H9 (cell line): ENCODE results near the gene CCDC158. TPM values are rescaled to one million over a fixed set of nuclear protein-coding genes. Genes with fewer than 3 reads are reported as not detected.

Experiments
- DNase-seq: peaks from one replicate; pipeline ENCODE4 v3.0.0-alpha.2; 2017
- H2AFZ ChIP-seq: one replicate; pipeline ENCODE4 v1.6.1; 2013; ENCODE audit warnings: mild to moderate bottlenecking, low read length, control low read depth, moderate library complexity
- H2AK5ac ChIP-seq: 2 replicates; pipeline ENCODE4 v1.6.1; 2013; ENCODE audit warnings: low read length, control low read depth, mixed read lengths; ENCODE audit not compliant: insufficient read length
- H2BK120ac ChIP-seq: one replicate; pipeline ENCODE4 v1.6.1; 2013; ENCODE audit warnings: low read depth, mild to moderate bottlenecking, low read length, control low read depth, inconsistent platforms; ENCODE audit not compliant: poor library complexity, severe bottlenecking
- H2BK12ac ChIP-seq: 2 replicates; pipeline ENCODE4 v1.6.1; 2013; ENCODE audit warnings: low read length, control low read depth, mixed read lengths, low read depth; ENCODE audit not compliant: insufficient read length
- H2BK15ac ChIP-seq: 2 replicates; pipeline ENCODE4 v1.6.1; 2013; ENCODE audit warnings: low read depth, low read length, control low read depth
- H2BK20ac ChIP-seq: one replicate; pipeline ENCODE4 v1.6.1; 2013; ENCODE audit warnings: low read depth, mild to moderate bottlenecking, low read length, control low read depth, inconsistent platforms; ENCODE audit not compliant: poor library complexity, severe bottlenecking
- H2BK5ac ChIP-seq: 2 replicates; pipeline ENCODE4 v1.6.1; 2013; ENCODE audit warnings: low read length, control low read depth, mixed read lengths; ENCODE audit not compliant: insufficient read length
- H3K14ac ChIP-seq: 2 replicates; pipeline ENCODE4 v1.6.1; 2013; ENCODE audit warnings: low read length, control low read depth; ENCODE audit not compliant: insufficient read depth
- H3K18ac ChIP-seq: 2 replicates; pipeline ENCODE4 v1.6.1; 2013; ENCODE audit warnings: low read depth, mild to moderate bottlenecking, mixed read lengths, low read length, control low read depth; ENCODE audit not compliant: insufficient read length
- H3K23ac ChIP-seq: 2 replicates; pipeline ENCODE4 v1.6.1; 2013; ENCODE audit warnings: low read length, control low read depth, mixed read lengths, low read depth; ENCODE audit not compliant: insufficient read length
- H3K23me2 ChIP-seq: 2 replicates; pipeline ENCODE4 v1.6.1; 2013; ENCODE audit warnings: low read depth, mild to moderate bottlenecking, mixed read lengths, low read length, control low read depth; ENCODE audit not compliant: insufficient read length, poor library complexity, severe bottlenecking
- H3K27ac ChIP-seq: 2 replicates; pipeline ENCODE4 v1.5.1; 2013; ENCODE audit warnings: low read length, control low read depth, mixed read lengths, low read depth; ENCODE audit not compliant: insufficient read length
- H3K27me3 ChIP-seq: 2 replicates; pipeline ENCODE4 v1.6.1; 2013; ENCODE audit warnings: low read length, control low read depth, inconsistent platforms; ENCODE audit not compliant: insufficient read depth
- H3K4ac ChIP-seq: 2 replicates; pipeline ENCODE4 v1.6.1; 2013; ENCODE audit warnings: low read depth, mild to moderate bottlenecking, control low read depth, inconsistent platforms, low read length, moderate library complexity
- H3K4me1 ChIP-seq: 2 replicates; pipeline ENCODE4 v1.6.1; 2013; ENCODE audit warnings: low read length, control low read depth, inconsistent platforms; ENCODE audit not compliant: insufficient read depth
- H3K4me2 ChIP-seq: 2 replicates; pipeline ENCODE4 v1.6.1; 2013; ENCODE audit warnings: low read length, control low read depth, mixed read lengths; ENCODE audit not compliant: insufficient read length, insufficient read depth
- H3K56ac ChIP-seq: 2 replicates; pipeline ENCODE4 v1.6.1; 2013; ENCODE audit warnings: low read depth, mild to moderate bottlenecking, mixed read lengths, low read length, control low read depth; ENCODE audit not compliant: insufficient read length
- H3K79me1 ChIP-seq: 2 replicates; pipeline ENCODE4 v1.6.1; 2013; ENCODE audit warnings: low read depth, mild to moderate bottlenecking, moderate library complexity, low read length, control low read depth, inconsistent platforms; ENCODE audit not compliant: insufficient read depth, poor library complexity, severe bottlenecking
- H3K79me2 ChIP-seq: 2 replicates; pipeline ENCODE4 v1.6.1; 2013; ENCODE audit warnings: low read length, control low read depth, inconsistent platforms; ENCODE audit not compliant: insufficient read depth
- H3K9ac ChIP-seq: 2 replicates; pipeline ENCODE4 v1.6.1; 2013; ENCODE audit warnings: low read length, control low read depth, mixed read lengths; ENCODE audit not compliant: insufficient read length; ENCODE audit errors: extremely low read depth
- H3K9me3 ChIP-seq: one replicate; pipeline ENCODE4 v1.6.1; 2013; ENCODE audit warnings: low read depth, low read length, inconsistent platforms; ENCODE audit not compliant: control insufficient read depth
- H3T11ph ChIP-seq: one replicate; pipeline ENCODE4 v1.6.1; 2013; ENCODE audit warnings: mild to moderate bottlenecking, low read length, control low read depth, inconsistent platforms
- H4K20me1 ChIP-seq: one replicate; pipeline ENCODE4 v1.6.1; 2013; ENCODE audit not compliant: control insufficient read depth, insufficient read length, insufficient read depth
- H4K5ac ChIP-seq: 2 replicates; pipeline ENCODE4 v1.6.1; 2013; ENCODE audit warnings: low read depth, mild to moderate bottlenecking, mixed read lengths, low read length, control low read depth; ENCODE audit not compliant: insufficient read length
- H4K8ac ChIP-seq: replicated peaks from 2 replicates; pipeline ENCODE4 v1.6.1; 2013; ENCODE audit warnings: low read length, control low read depth, mixed read lengths, low read depth; ENCODE audit not compliant: insufficient read length
- H4K91ac ChIP-seq: 2 replicates; pipeline ENCODE4 v1.6.1; 2013; ENCODE audit warnings: low read depth, mild to moderate bottlenecking, moderate library complexity, mixed read lengths, low read length, control low read depth; ENCODE audit not compliant: insufficient read length
- H3K27ac Mint-ChIP-seq, 3 experiments: 2 replicates in 2 of 3; 3 replicates in 1 of 3; pipeline ENCODE4 v1.8.0; 2020 to 2021; ENCODE audit warnings: mixed read lengths in 3 of 3, mild to moderate bottlenecking in 1 of 3, moderate library complexity in 1 of 3
- H3K27me3 Mint-ChIP-seq: 2 replicates; pipeline ENCODE4 v1.8.0; 2021; ENCODE audit warnings: low read depth, mild to moderate bottlenecking, moderate library complexity, mixed read lengths
- H3K36me3 Mint-ChIP-seq, 3 experiments: 2 replicates in 2 of 3; 3 replicates in 1 of 3; pipeline ENCODE4 v1.8.0; 2020 to 2021; ENCODE audit warnings: low read depth in 3 of 3, mixed read lengths in 3 of 3; ENCODE audit not compliant: insufficient read depth in 1 of 3
- H3K4me1 Mint-ChIP-seq, 2 experiments: 2 replicates each; pipeline ENCODE4 v1.8.0; 2020; ENCODE audit warnings: mixed read lengths in 2 of 2
- H3K4me3 Mint-ChIP-seq, 2 experiments: 2 replicates in 1 of 2; 3 replicates in 1 of 2; pipeline ENCODE4 v1.8.0; 2020 to 2021; ENCODE audit warnings: mild to moderate bottlenecking in 2 of 2, mixed read lengths in 2 of 2, moderate library complexity in 1 of 2
- H3K9me3 Mint-ChIP-seq, 2 experiments: 2 replicates in 1 of 2; 3 replicates in 1 of 2; pipeline ENCODE4 v1.8.0; 2020; ENCODE audit warnings: mild to moderate bottlenecking in 2 of 2, mixed read lengths in 2 of 2, moderate library complexity in 1 of 2
- CTCF ChIP-seq: fragments of 200-600 bp; sonication (generic); conservative IDR thresholded peaks from 3 replicates; pipeline ENCODE4 v1.8.0; 2021; ENCODE audit warnings: antibody characterized with exemption, mild to moderate bottlenecking
- WGBS: extraction: QIAGEN DNeasy Blood & Tissue Kit; methylation state at CpG from one replicate; pipeline ENCODE4 v1.1.7; 2013; ENCODE audit warnings: missing lambda C conversion rate, low lambda C conversion rate, mixed read lengths; ENCODE audit not compliant: insufficient read length; ENCODE audit errors: extremely low coverage; 5-methylcytosine and 5-hydroxymethylcytosine counted together
- total RNA-seq: library from RNA; stranded (reverse); gene quantifications from 2 replicates; pipeline ENCODE4 v1.2.1, GENCODE V29; 2021

Gene CCDC158
- total RNA-seq, 1 experiment from 2014 or later = not detected

DNA sequence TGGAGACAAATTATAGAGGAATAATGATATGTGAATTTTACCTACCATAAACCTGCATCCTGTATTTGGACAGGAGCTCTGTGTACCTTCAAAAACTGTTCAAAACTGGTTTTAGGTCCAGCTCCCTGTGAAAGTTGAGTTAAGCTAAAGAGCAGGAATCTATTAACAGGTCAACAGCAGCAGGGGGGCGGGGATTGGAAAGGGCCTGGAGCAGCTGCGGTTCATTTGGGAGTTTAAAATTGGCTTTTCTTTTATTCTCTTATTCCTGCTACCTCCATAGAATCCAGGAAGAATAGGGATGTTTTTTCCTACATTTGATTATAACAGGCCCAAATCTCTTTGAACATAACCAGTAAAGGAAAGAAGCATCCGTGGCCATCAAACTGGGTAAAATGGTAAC, 37.9 kb upstream of the CCDC158 start:
- Histone ChIP-seq H3T11ph (peak overlapping the region; percentile 79), H3K4me1 (peaks cover 4% of the 10 kb centered on the region; the same call in 1 of the 2 replicates), H3K4me2 (no peak overlapping the region), H3K56ac (no peak overlapping the region), H2BK15ac (no peak overlapping the region), H2BK120ac (no peak overlapping the region), H3K27me3 (no peaks in the 10 kb centered on the region), H3K23me2 (no peaks in the 10 kb centered on the region), H3K79me2 (no peaks in the 10 kb centered on the region), H2AFZ (no peak overlapping the region), H3K18ac (peak overlapping the region; percentile 61), H3K79me1 (no peaks in the 10 kb centered on the region), H4K5ac (no peak overlapping the region), H3K9ac (no peak overlapping the region), H3K14ac (no peak overlapping the region; the same call in 1 of the 2 replicates), H3K27ac (peak overlapping the region; percentile 96), H2AK5ac (no peak overlapping the region), H4K20me1 (no peaks in the 10 kb centered on the region), H4K8ac (no peak overlapping the region), H3K23ac (no peak overlapping the region), H2BK5ac (no peak overlapping the region), H3K9me3 (peaks cover 10% of the 10 kb centered on the region), H2BK20ac (no peak overlapping the region), H4K91ac (no peak overlapping the region), H3K4ac (no peak overlapping the region), H2BK12ac (peak overlapping the region; percentile 28)
- DNase-seq = no peak
- whole genome bisulfite sequencing = no CpG with 5 or more reads among the region's 3 CpGs
- TF ChIP-seq CTCF = no peak
- peak overlapping the region in 1 of 2 experiments; percentile 4; a peak in 2 of 5 replicates for H3K4me3 Mint-ChIP-seq
- H3K36me3 Mint-ChIP-seq = peaks cover 13 to 24% (median 20%) of the 10 kb centered on the region in 3 experiments
- no peaks in the 10 kb centered on the region for H3K27me3 Mint-ChIP-seq
- H3K27ac Mint-ChIP-seq = peak overlapping the region; percentile 47 to 98 (median 97)
- H3K9me3 Mint-ChIP-seq = peaks cover 12 to 23% of the 10 kb centered on the region in 2 experiments
- peaks cover 34 to 37% of the 10 kb centered on the region in 2 experiments for H3K4me1 Mint-ChIP-seq
